Measurements from ENCODE around the gene CNPY4.

- no peak for TF ChIP-seq CTCF (IDR thresholded peaks at IDR 0.05; ENCODE audit: extremely low read depth in 1 of 2, insufficient read depth in 1 of 2, low read depth in 1 of 2, low read length in 2 of 2)
- no peak for TF ChIP-seq EZH2 (IDR thresholded peaks at IDR 0.05; ENCODE audit: borderline replicate concordance, low read depth, low read length, severe bottlenecking)
- TF ChIP-seq POLR2AphosphoS5 (IDR thresholded peaks at IDR 0.05; ENCODE audit: insufficient read depth, low read depth, low read length), result no peak
- TF ChIP-seq POLR2A (IDR thresholded peaks at IDR 0.05; ENCODE audit: low read depth, low read length), result no peak
- TF ChIP-seq, protein P1, sequence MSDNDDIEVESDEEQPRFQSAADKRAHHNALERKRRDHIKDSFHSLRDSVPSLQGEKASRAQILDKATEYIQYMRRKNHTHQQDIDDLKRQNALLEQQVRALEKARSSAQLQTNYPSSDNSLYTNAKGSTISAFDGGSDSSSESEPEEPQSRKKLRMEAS (IDR thresholded peaks at IDR 0.05; ENCODE audit: insufficient read depth, insufficient read length), result no peak
- TF ChIP-seq MYC (IDR thresholded peaks at IDR 0.05; ENCODE audit: low read depth, low read length), result no peak
- TF ChIP-seq JUN (IDR thresholded peaks at IDR 0.05; ENCODE audit: borderline replicate concordance, insufficient read depth, insufficient read length, low read depth), result no peak
- TF ChIP-seq FOS (IDR thresholded peaks at IDR 0.05; ENCODE audit: borderline replicate concordance, insufficient read depth, low read length), result no peak
These were observed 33.0 kb downstream of the CNPY4 start for GRCh38 chr7:100152404-100152803.
